ENCODE measurements around the gene CRYBA4.

DNA sequence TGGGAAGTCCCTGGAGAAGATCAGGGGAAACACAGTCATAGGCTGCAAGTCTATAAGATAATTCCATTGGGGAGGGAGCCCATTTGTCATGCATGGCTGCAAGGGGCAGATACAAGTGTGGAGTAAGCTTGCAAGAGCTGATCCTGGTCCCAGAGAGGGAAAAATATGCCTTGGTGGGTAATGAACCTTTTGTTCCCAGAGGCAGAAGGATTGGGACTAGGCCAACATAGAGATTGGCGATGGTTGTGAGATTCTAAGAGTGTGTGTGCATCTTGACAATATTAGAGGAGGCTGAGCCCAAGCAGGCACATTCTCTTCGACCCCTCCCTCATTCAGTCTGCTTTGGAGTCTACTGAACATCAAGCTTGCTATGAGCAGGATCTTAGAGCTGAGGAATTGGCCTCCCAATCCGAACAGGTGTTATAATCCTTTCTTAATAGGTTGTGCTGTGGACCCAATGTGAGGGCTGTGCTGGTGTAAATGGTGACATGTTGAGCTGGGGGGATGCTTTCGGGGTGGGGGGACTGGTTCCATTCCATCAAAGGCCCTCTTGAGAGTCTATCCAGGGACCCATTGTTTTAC, 54.0 kb downstream of the CRYBA4 start:
- TF ChIP-seq POLR2AphosphoS5 (IDR thresholded peaks at IDR 0.05; ENCODE audit: borderline replicate concordance, low read depth, low read length) = no peak
- no peak for TF ChIP-seq EZH2 (IDR thresholded peaks at IDR 0.05)
- TF ChIP-seq FOXP2 (optimal IDR thresholded peaks at IDR 0.05; ENCODE audit: control extremely low read depth, extremely low read length, insufficient read depth) = no peak
